ENCODE results near the gene BANF2. TPM values are rescaled to one million over a fixed set of nuclear protein-coding genes. Genes with fewer than 3 reads are reported as not detected.
A peak's percentile ranks its signal among the peaks of the same experiment; 100 is the strongest.

Gene BANF2
- total RNA-seq, 2 donors from 2014 or later = not detected

DNA sequence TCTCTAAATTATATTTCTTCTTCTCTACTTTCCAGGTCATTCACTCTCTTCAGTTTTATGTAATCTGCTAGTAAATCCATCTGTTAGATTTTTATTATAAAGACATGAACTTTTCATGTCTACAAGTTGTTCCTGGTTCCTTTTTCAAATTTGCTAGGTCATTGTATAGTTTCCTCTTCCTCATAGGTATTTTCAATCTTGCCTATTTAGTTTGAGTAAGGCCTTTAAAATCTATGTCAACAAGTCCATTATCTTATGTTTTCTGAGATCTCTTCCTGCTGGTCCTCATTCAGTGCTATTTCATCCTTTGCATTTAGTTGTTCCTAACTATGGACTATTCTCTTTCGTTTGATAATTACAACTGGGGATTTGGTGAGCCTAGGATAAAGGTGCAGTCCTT, 28.8 kb upstream of the BANF2 start:
- H3K4me1 Mint-ChIP-seq = peaks cover 39% of the 10 kb centered on the region
- no peaks in the 10 kb centered on the region for H3K9me3 ChIP-seq (ENCODE audit: control insufficient read depth, low read length)

DNA sequence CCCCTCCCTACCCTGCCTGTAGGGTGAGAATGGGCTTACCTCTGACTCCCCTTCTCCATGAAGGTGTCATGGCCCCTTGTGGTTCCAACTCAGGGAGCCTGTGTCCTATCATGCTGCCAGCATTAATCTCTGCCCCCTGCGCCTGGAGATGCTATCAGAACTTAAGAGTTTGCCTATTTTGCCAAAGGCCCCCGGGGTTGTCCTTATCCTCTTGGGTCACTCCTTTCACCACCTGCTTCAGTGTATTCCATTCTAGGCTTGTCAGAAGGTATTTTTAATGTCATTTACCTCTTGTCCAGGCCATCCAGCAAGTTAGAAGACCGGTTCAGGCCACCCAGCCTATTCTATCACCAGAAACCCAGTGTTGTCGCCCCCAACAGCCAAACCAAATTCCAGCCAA, 28.2 kb upstream of the BANF2 start:
- no peaks in the 10 kb centered on the region for H3K9me3 Mint-ChIP-seq
- no peak overlapping the region for H3K9ac ChIP-seq (ENCODE audit: extremely low read depth, low read length, poor library complexity, severe bottlenecking)
- no peak overlapping the region for H3K27ac ChIP-seq (ENCODE audit: low read depth, low read length)
- WGBS, 2 experiments (ENCODE audit: insufficient coverage in 1 of 2, insufficient read length in 1 of 2) = 73 to 75% methylated on average over 3 to 4 of the region's 4 CpGs
- H3K27me3 ChIP-seq (ENCODE audit: control insufficient read depth, insufficient read depth, low read length, poor library complexity, severe bottlenecking) = no peaks in the 10 kb centered on the region
- TF ChIP-seq, protein P1, sequence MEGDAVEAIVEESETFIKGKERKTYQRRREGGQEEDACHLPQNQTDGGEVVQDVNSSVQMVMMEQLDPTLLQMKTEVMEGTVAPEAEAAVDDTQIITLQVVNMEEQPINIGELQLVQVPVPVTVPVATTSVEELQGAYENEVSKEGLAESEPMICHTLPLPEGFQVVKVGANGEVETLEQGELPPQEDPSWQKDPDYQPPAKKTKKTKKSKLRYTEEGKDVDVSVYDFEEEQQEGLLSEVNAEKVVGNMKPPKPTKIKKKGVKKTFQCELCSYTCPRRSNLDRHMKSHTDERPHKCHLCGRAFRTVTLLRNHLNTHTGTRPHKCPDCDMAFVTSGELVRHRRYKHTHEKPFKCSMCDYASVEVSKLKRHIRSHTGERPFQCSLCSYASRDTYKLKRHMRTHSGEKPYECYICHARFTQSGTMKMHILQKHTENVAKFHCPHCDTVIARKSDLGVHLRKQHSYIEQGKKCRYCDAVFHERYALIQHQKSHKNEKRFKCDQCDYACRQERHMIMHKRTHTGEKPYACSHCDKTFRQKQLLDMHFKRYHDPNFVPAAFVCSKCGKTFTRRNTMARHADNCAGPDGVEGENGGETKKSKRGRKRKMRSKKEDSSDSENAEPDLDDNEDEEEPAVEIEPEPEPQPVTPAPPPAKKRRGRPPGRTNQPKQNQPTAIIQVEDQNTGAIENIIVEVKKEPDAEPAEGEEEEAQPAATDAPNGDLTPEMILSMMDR (conservative IDR thresholded peaks at IDR 0.05) = peak; percentile 18
- peaks cover 42% of the 10 kb centered on the region for H3K4me1 Mint-ChIP-seq
- H3K4me1 ChIP-seq (ENCODE audit: control insufficient read depth, insufficient read depth, low read length) = peaks cover 24% of the 10 kb centered on the region
- peaks cover 68% of the 10 kb centered on the region for H3K36me3 ChIP-seq (ENCODE audit: control insufficient read depth, insufficient read depth, low read length)
- no peaks in the 10 kb centered on the region for H3K27me3 Mint-ChIP-seq (ENCODE audit: insufficient read depth)
- DNase-seq = no peak
- H3K27ac Mint-ChIP-seq = no peak overlapping the region
- no peak overlapping the region for H3K4me3 Mint-ChIP-seq
- peak overlapping the region; percentile 20 for H3K4me3 ChIP-seq (ENCODE audit: low read length)
- no peaks in the 10 kb centered on the region for H3K9me3 ChIP-seq (ENCODE audit: control insufficient read depth, low read length)
- peaks cover 24% of the 10 kb centered on the region for H3K36me3 Mint-ChIP-seq (ENCODE audit: low read depth)

More for the DNA sequence above, 28.8 kb upstream of the BANF2 start:
- TF ChIP-seq, protein P1 (conservative IDR thresholded peaks at IDR 0.05) = no peak
- WGBS, 2 experiments (ENCODE audit: insufficient coverage in 1 of 2, insufficient read length in 1 of 2) = 94 to 100% methylated on average over 1 of the region's 1 CpG
- Mint-ChIP-seq H3K27ac (no peak overlapping the region), H3K9me3 (no peaks in the 10 kb centered on the region), H3K4me3 (no peak overlapping the region), H3K27me3 (ENCODE audit: insufficient read depth) (no peaks in the 10 kb centered on the region), H3K36me3 (ENCODE audit: low read depth) (peaks cover 19% of the 10 kb centered on the region)
- Histone ChIP-seq H3K4me3 (ENCODE audit: low read length) (peak overlapping the region; percentile 17), H3K4me1 (ENCODE audit: control insufficient read depth, insufficient read depth, low read length) (peaks cover 24% of the 10 kb centered on the region), H3K27me3 (ENCODE audit: control insufficient read depth, insufficient read depth, low read length, poor library complexity, severe bottlenecking) (no peaks in the 10 kb centered on the region), H3K27ac (ENCODE audit: low read depth, low read length) (no peak overlapping the region), H3K9ac (ENCODE audit: extremely low read depth, low read length, poor library complexity, severe bottlenecking) (no peak overlapping the region), H3K36me3 (ENCODE audit: control insufficient read depth, insufficient read depth, low read length) (peaks cover 63% of the 10 kb centered on the region)
- DNase-seq = no peak

GRCh38 chr20:17673084-17673483, 26.7 kb upstream of the BANF2 start:
- no peaks in the 10 kb centered on the region for H3K27me3 ChIP-seq (ENCODE audit: control insufficient read depth, insufficient read depth, low read length, poor library complexity, severe bottlenecking)
- Mint-ChIP-seq H3K27ac (no peak overlapping the region), H3K9me3 (no peaks in the 10 kb centered on the region), H3K27me3 (ENCODE audit: insufficient read depth) (no peaks in the 10 kb centered on the region), H3K36me3 (ENCODE audit: low read depth) (peaks cover 39% of the 10 kb centered on the region), H3K4me1 (peaks cover 46% of the 10 kb centered on the region), H3K4me3 (no peak overlapping the region)
- peaks cover 74% of the 10 kb centered on the region for H3K36me3 ChIP-seq (ENCODE audit: control insufficient read depth, insufficient read depth, low read length)
- H3K27ac ChIP-seq (ENCODE audit: low read depth, low read length) = no peak overlapping the region
- H3K9ac ChIP-seq (ENCODE audit: extremely low read depth, low read length, poor library complexity, severe bottlenecking) = no peak overlapping the region
- no peaks in the 10 kb centered on the region for H3K9me3 ChIP-seq (ENCODE audit: control insufficient read depth, low read length)
- H3K4me3 ChIP-seq (ENCODE audit: low read length) = no peak overlapping the region
- WGBS, 2 experiments (ENCODE audit: insufficient coverage in 1 of 2, insufficient read length in 1 of 2) = 93% methylated on average over 7 of the region's 7 CpGs; no CpG with 5 or more reads in 1 of the 2 experiments
- peaks cover 24% of the 10 kb centered on the region for H3K4me1 ChIP-seq (ENCODE audit: control insufficient read depth, insufficient read depth, low read length)
- TF ChIP-seq, protein P1 (conservative IDR thresholded peaks at IDR 0.05) = no peak
- DNase-seq = no peak

Data from endodermal cell (in vitro differentiated cells).